CD4-positive, alpha-beta T cell treated with Interleukin-4 for 4 hours (primary cell): ENCODE results near the gene AOAH.
A peak's percentile ranks its signal among the peaks of the same experiment; 100 is the strongest.

ENCODE experiments used
- DNase-seq: peaks from one replicate; pipeline ENCODE4 v3.0.0-alpha.2; 2020

The AOAH gene

GRCh38 chr7:36626111-36626510 is 98.2 kb downstream of the AOAH start:
- no peak for DNase-seq

DNA sequence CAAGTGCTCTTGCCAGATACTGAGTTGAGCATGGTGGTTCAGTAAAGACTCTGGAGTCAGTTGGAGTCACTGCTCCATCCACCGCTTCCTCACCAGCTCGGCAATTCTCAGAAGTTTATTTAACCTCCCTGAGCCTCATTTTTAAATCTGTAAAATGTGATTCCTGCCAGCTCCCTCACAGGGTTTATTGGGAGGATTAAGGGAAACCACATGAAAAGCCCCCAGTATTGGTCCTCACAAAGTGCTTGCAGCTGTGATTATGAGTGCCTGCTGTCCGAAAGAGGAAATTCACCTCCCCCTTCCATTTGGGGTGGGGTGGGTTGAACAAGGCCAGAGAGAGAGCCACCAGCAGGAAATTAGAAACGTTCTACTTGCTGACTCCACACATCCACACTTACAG is 99.0 kb downstream of the AOAH start:
- no peak for DNase-seq

DNA sequence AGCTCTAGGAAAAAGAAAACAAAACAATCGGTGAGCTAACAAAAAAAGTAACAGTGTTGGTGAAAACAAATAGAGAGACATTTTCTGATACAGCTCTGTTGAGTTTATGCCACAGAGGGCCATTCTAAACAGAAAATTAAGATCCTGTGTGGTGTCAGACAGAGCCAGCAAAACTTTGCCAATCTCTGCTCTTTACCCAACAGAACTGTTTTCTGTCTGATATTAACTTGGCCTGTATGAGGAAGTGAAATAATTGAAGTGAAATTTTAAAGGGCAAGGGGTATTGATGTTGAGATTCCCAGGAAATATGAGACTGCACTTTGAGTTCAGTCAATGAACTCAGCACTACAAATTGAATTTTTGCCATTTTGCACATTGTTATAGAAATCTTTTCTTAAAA is 101.0 kb downstream of the AOAH start:
- no peak for DNase-seq

GRCh38 chr7:36621396-36621795 is 102.9 kb downstream of the AOAH start:
- no peak for DNase-seq

DNA sequence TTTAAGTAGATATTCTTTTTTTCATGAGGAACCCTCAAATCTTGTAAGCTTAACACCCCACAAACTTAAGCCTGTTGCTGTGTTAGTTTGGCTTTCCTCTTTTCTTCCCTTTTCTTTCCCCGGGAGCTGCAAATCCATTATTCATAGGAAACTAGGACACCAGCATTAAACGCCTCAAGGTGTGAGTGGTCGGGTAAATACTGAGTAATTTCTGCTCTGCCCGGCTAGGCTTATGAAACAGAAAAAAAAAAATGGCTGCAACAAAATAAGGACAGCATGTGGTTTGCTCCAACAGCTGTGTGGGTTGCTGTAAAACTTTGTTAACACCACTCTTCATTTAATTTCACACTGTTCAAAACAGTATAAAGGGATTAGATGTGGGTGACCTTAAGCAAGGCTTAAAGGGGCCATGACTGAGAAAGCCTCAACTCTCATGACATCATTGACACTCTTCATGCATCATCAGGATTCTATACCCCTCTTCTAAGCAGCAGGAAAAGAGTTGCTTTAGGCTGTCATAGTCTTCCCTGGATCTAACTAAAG is 104.1 kb downstream of the AOAH start:
- no peak for DNase-seq

- no peak for DNase-seq
Observed at GRCh38 chr7:36617408-36617807, 106.9 kb downstream of the AOAH start.

- DNase-seq: no peak
Observed at GRCh38 chr7:36615852-36616540, 108.3 kb downstream of the AOAH start.

GRCh38 chr7:36614959-36615358 is 109.3 kb downstream of the AOAH start:
- no peak for DNase-seq

GRCh38 chr7:36613031-36613614 is 111.2 kb downstream of the AOAH start:
- no peak for DNase-seq

GRCh38 chr7:36611703-36612102 is 112.6 kb downstream of the AOAH start:
- DNase-seq: no peak

- DNase-seq: no peak
Observed at GRCh38 chr7:36607721-36608095, 116.6 kb downstream of the AOAH start.

GRCh38 chr7:36606976-36607720 is 117.1 kb downstream of the AOAH start:
- DNase-seq: no peak

GRCh38 chr7:36606153-36606975 is 117.9 kb downstream of the AOAH start:
- DNase-seq: no peak

DNA sequence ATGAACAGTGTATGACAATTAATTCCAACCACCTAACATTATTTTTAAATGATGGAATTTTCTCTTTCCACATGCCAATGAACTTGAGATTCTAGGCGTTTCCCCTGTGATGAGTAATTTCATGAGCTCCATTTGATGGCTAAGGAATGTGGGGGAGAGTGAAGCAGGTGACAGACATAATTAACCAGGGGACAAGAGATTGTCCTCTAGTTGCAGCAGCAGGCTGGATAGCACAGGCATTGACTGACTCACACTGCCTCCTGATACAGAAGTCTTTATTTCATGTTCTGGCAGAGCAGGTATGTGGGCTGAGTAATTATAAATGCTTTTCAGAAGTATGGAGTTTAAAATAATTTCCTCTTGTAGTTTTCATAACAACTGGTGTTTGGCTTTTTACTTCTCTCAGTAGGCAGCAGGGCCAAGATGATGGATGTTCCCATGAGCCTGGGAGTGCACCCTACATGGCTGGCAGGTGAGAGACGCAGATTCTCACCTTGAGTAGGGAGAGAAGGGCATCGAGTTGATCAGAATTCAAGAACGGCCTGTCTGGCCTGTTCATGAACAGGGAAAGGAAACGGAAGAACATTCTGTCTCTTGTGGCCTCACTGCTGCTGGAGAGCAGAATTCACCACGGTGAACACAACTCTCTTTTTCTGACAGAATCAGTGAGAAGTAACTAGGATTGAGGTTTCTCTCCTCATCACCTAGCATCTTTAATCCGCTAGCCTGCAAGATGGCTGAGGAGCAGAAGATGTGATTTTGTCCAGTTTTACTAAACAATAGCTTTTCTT is 118.8 kb downstream of the AOAH start:
- DNase-seq: no peak

- no peak for DNase-seq
Observed at GRCh38 chr7:36604806-36605205, 119.5 kb downstream of the AOAH start.

DNA sequence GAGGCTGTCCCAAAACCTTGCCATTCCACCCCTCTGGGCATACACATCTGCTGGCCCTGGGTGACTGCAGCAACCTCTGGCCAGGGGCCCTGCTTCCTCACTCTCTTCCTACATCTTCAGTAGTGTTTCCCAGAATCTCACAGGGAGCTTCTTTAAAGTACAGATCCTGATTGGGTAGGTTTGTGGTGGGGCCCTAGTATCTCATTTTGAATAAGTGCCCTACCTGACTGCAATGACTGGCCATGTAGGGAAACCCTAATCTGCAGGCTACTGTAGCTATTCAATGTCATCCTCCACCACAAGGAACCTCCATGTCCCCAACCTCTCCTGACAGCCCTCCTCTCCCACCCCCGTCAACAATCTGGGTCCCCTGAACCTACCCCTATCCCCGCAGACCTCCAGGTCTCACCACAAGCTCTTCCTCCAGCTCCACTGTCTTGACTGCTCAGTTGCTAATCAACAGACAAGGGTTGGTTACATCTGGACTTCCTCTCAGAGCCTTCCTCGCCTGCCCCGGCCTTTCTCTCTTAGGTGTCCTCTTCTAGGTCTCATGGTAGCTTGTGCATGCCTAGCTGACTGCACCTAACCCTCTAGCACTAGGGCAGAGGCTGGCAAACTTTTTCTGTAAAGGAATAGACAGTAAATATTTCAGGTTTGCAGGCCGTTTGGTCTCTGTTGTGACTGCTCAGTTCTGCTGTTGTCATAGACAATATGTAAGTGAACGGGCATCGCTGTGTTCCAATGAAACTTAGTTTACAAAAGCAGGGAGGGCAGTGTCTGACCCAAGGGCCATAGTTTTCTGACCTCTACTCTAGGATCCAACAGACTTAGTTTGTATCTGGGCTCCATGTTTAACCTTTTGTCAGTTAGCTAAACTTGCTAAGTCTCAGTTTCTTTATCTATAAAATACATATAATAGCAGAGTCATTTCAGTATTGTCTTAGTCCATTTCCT is 121.1 kb downstream of the AOAH start:
- no peak for DNase-seq

DNA sequence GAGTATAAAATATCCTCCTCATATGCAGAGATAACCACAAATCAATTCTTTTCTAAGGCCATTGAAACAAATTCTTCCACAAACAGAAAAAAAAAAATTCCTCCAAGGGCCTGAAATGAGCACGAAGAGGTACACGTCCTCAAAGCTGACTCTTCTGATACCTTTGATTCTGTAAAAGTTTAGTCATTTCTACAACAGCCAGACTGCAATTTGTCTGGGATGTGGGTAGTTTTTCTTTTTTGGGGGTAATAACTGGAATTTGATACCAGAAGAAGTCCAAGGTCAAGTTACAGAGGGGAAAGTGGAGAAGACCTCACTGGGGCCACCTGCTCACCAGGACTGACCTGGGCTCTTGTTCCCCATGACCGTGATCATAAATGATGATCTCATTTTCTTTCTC is 121.8 kb downstream of the AOAH start:
- DNase-seq: no peak

GRCh38 chr7:36601601-36602000 is 122.7 kb downstream of the AOAH start:
- no peak for DNase-seq

DNA sequence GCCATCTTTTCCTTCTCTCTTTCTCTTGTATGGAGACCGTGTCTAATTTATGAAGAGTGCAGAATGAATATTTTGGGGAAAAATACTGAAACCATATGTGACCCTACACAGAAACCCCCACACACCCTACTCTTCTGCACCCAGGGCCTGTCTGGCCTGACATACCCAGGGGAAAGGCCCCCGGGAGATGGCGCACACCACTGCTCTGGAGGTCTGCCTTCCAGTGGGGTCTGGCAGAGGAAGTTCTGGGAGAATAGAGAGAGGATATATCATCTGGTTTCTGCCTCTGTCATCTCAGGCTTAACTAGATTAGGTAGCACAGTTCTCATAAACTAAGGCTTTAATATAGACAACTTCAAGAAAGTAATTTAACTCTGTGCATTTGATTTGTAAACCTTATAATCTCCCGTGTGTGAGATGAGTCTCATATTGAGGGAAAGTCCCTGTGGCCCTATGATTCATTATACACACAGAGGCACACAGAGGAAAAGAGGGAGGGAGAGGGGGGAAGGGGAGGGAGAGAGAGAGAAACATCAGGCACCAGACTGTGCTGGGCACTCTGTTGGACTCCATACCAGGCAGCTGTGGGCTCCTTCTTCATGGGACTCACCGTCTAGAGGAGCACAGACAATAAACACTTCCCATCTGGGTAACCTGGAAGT is 123.3 kb downstream of the AOAH start:
- DNase-seq: peak; percentile 20

- DNase-seq: no peak
Observed at GRCh38 chr7:36600314-36600682, 124.0 kb downstream of the AOAH start.
